Measurements from ENCODE around the gene TCEAL6.

Gene TCEAL6

DNA sequence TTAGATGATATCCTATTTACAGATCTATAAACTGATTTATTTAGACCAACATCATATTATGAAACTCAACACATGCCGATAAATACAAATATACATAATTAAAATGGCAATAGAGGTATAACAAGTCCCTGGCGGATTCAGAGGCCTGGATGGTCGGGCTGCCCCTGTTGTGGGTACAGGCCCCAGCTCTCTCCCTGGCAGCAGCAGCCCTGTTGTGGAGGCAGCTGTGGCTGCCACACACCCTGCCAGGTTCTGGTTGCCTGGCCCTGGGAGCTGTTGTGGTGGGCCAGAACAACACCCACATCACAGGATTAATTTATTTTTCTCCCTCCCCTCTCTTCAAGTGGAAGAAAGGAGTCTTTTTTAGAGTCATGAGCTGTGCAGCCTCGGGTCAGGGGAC is 28.9 kb downstream of the TCEAL6 start:
- Mint-ChIP-seq H3K36me3 (ENCODE audit: low read depth) (no peaks in the 10 kb centered on the region), H3K27me3 (peaks cover 11% of the 10 kb centered on the region), H3K9me3 (no peaks in the 10 kb centered on the region), H3K4me3 (no peak overlapping the region), H3K4me1 (ENCODE audit: low read depth) (no peaks in the 10 kb centered on the region), H3K27ac (no peak overlapping the region)
